Thymus (tissue), 11 donors: ENCODE results near the gene CRHR2. TPM values are rescaled to one million over a fixed set of nuclear protein-coding genes. Genes with fewer than 3 reads are reported as not detected.
"Not testable (repeated sequence)": the region's sequence is repeated elsewhere in the genome, so short reads cannot be mapped to it uniquely, and the experiment has no call there.

ENCODE experiments used
- DNase-seq, 9 donors: peaks; one replicate each; pipeline ENCODE4 v3.0.0-alpha.2; 2013; ENCODE audit warnings: low spot score in 9 of 9, low read depth in 6 of 9, missing footprints in 1 of 9
- H3K27ac ChIP-seq, 2 donors: one replicate each; pipeline ENCODE4 v1.5.1; 2013; ENCODE audit warnings: control low read depth in 1 of 2, low read depth in 1 of 2, low read length in 1 of 2, mild to moderate bottlenecking in 1 of 2, moderate library complexity in 1 of 2
- H3K27me3 ChIP-seq, 2 donors: one replicate each; pipeline ENCODE4 v1.5.1; 2013; ENCODE audit warnings: low read length in 1 of 2; ENCODE audit not compliant: control insufficient read depth in 2 of 2, insufficient read depth in 1 of 2
- H3K36me3 ChIP-seq, 2 donors: one replicate each; pipeline ENCODE4 v1.5.1; 2013; ENCODE audit warnings: low read length in 1 of 2, mild to moderate bottlenecking in 1 of 2, moderate library complexity in 1 of 2; ENCODE audit not compliant: control insufficient read depth in 2 of 2, insufficient read depth in 2 of 2
- H3K4me1 ChIP-seq, 2 donors: one replicate each; pipeline ENCODE4 v1.5.1; 2013; ENCODE audit warnings: low read length in 2 of 2; ENCODE audit not compliant: control insufficient read depth in 2 of 2, insufficient read depth in 2 of 2
- H3K4me3 ChIP-seq, 2 donors: one replicate each; pipeline ENCODE4 v1.5.1; 2013; ENCODE audit warnings: low read length in 2 of 2, control low read depth in 1 of 2, mild to moderate bottlenecking in 1 of 2
- H3K9me3 ChIP-seq, 2 donors: one replicate each; pipeline ENCODE4 v1.5.1; 2013; ENCODE audit warnings: low read length in 1 of 2, mild to moderate bottlenecking in 1 of 2; ENCODE audit not compliant: control insufficient read depth in 2 of 2, insufficient read depth in 1 of 2
- WGBS: extraction: QIAGEN DNeasy Blood & Tissue Kit; methylation state at CpG from one replicate; pipeline ENCODE4 v1.1.7; 2013; 5-methylcytosine and 5-hydroxymethylcytosine counted together
- polyA plus RNA-seq: library from polyadenylated mRNA; stranded (reverse); fragments of 200-250 nt; gene quantifications from one replicate; pipeline ENCODE4 v1.2.3, GENCODE V29; 2013
- total RNA-seq: library from RNA; stranded (reverse); fragments of 120-200 nt; gene quantifications from one replicate; pipeline ENCODE4 v1.2.4, GENCODE V29; 2013
- donor health status: healthy.

Gene CRHR2
- total and polyA plus RNA-seq, 2 donors: under 0.01 to 0.05 TPM

DNA sequence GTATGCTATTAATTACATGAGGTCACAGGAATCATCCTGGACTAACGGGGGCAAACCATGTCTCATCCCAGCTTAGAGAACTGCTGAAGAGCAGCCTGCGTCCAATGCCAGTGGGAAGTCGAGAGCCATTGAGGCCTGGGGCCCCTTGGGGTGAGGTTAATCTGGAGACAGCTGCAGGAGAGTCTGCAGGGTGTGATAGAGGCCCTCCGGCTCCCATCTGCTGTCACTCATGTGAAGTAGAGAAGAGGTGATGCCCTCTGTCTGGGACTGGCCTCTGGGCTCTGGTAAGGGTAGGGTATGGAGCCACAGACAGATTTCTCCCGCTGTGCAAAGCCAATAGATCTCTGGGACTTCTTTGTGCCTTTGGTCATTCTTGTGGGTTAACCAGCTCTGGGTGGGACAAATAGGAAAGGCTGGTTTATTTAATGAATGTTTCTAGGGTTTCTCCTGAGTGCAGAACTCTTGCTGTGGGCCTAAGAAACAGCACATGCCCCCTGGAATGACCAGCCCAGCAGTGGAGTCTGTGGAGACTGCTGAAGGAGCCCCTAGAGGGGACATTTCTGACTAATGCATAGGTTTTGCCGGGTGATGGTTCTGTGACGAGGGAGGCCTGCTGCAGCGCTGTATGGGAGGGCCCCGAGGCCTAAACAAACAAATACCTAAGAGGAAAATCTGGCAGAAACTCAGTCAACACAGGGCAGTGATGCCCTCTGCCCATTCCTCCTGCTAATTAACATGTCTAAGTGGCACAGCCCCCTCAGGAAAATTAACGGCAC lies 34.5 kb downstream of the CRHR2 start:
- Histone ChIP-seq H3K27ac (no peak overlapping the region), H3K4me3 (no peak overlapping the region), H3K4me1 (no peaks in the 10 kb centered on the region), H3K27me3 (no peaks in the 10 kb centered on the region), H3K36me3 (peaks cover 4 to 11% of the 10 kb centered on the region in 2 donors), H3K9me3 (no peaks in the 10 kb centered on the region)
- WGBS: 96% methylated on average over 10 of the region's 10 CpGs
- DNase-seq: no peak

DNA sequence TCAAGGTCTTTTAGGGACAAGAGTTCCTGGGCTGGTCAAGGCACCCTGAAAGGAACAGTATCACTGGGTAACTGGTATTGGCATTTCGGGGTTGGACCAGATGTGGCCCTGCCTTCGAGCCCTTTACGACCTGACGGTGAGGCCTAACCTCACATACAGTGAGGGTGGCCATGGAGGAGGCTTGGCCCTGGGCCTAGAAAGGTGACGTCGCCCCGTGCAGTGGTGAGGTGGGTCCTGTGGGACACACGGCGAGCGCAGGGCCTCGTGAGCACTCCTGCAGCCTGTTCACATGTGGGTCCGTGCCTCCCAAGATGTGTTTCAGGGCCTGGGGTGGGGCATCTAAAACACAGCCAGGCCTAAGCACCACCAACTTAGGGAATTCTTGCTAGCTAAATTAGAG lies 36.1 kb downstream of the CRHR2 start:
- 97% methylated on average over 12 of the region's 12 CpGs for WGBS
- Histone ChIP-seq H3K4me1 (no peaks in the 10 kb centered on the region), H3K4me3 (no peak overlapping the region), H3K36me3 (peaks cover 4 to 11% of the 10 kb centered on the region in 2 donors), H3K27me3 (no peaks in the 10 kb centered on the region), H3K27ac (no peak overlapping the region), H3K9me3 (no peaks in the 10 kb centered on the region)
- DNase-seq: no peak

DNA sequence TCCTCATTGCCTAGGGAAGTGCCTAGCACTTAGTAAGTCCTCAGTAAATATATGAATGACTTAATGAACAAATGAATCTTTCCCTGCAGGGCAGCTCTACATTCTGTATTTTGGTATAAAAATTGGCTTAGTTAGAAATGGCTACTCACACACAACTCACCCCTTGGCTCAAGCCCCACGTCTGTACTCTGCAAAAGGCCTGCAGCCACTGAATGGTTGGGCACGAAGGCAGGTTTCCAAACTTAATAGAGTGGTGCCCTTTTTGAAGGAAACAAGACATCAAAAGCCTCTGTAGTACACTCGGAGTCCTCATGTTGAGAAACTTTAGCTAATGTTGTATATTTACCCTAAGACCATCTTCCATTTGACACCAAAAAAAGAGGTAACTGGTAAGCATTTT lies 36.6 kb downstream of the CRHR2 start:
- peaks cover 4 to 11% of the 10 kb centered on the region in 2 donors for H3K36me3 ChIP-seq
- no peak overlapping the region for H3K4me3 ChIP-seq
- H3K4me1 ChIP-seq: no peaks in the 10 kb centered on the region
- H3K27ac ChIP-seq: no peak overlapping the region
- no peaks in the 10 kb centered on the region for H3K9me3 ChIP-seq
- H3K27me3 ChIP-seq: no peaks in the 10 kb centered on the region
- WGBS: 98% methylated on average over 3 of the region's 3 CpGs
- no peak for DNase-seq

DNA sequence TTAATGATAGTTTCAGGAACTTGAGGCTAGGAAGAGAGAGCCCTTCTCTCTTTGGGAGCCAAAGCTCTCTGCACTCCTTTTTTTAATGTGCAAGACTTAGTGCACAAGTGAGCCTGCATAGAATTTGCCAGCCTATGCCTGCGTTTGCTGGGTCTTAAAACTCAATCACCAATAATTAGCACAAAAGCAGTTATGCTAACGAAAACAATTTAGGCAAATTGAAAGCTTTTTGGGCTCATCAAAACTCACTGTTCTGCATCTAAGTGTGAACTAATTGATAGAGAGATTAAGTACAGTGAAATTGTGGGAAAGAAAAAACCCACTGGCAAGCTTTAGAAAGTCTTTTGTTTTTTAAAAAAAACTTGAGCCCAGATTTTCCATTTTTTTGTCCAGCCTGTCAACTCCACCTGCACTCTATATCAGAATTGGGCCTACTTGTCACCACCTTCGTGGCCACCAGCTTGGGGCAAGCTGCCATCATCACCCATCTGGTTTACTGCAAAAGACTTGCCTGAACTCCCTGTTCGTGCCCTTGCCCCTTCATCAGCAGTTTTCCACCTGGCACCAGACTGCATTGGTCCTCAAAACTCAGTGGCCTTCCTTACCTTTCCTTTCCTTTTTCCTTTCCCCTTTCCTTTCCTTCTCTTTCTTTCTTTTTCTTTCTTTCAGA lies 37.8 kb downstream of the CRHR2 start:
- DNase-seq: no peak
- Histone ChIP-seq H3K4me3 (no peak overlapping the region), H3K4me1 (no peaks in the 10 kb centered on the region), H3K36me3 (peaks cover 4 to 11% of the 10 kb centered on the region in 2 donors), H3K9me3 (no peaks in the 10 kb centered on the region), H3K27ac (no peak overlapping the region), H3K27me3 (no peaks in the 10 kb centered on the region)
- 98% methylated on average over 4 of the region's 4 CpGs for WGBS

DNA sequence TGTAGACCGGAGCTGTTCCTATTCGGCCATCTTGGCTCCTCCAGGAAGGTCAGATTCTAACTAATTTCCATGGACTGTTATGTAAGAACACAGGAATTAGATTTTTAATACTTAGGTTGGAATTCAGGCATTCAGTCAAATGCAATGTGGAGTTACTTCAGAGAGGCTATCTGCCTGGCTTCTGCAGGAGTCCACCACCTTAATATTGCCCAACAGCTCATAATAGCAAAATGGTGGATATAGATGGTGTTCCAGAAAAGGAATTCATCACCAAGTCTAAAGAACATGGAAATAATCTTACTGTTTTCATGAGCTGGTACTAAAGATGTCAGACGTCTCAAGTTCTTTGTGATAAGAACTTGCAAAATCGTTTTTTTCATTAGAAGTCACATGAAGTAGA lies 39.5 kb downstream of the CRHR2 start:
- H3K36me3 ChIP-seq: peaks cover 4 to 11% of the 10 kb centered on the region in 2 donors
- no peak overlapping the region for H3K4me3 ChIP-seq
- H3K27me3 ChIP-seq: no peaks in the 10 kb centered on the region
- DNase-seq: no peak
- 97% methylated on average over 4 of the region's 4 CpGs for WGBS
- H3K9me3 ChIP-seq: no peaks in the 10 kb centered on the region
- no peak overlapping the region for H3K27ac ChIP-seq
- H3K4me1 ChIP-seq: no peaks in the 10 kb centered on the region

DNA sequence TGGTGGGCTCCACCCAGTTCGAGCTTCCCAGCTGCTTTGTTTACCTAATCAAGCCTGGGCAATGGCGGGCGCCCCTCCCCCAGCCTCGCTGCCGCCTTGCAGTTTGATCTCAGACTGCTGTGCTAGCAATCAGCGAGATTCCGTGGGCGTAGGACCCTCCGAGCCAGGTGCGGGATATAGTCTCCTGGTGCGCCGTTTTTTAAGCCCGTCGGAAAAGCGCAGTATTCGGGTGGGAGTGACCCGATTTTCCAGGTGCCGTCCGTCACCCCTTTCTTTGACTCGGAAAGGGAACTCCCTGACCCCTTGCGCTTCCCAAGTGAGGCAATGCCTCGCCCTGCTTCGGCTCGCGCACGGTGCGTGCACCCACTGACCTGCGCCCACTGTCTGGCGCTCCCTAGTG lies 39.9 kb downstream of the CRHR2 start:
- not testable (repeated sequence) for H3K27me3 ChIP-seq, DNase-seq, H3K27ac ChIP-seq, H3K9me3 ChIP-seq, H3K4me1 ChIP-seq, H3K4me3 ChIP-seq
- H3K36me3 ChIP-seq: peaks cover 4 to 11% of the 10 kb centered on the region in 2 donors
- 92% methylated on average over 15 of the region's 29 CpGs for WGBS

DNA sequence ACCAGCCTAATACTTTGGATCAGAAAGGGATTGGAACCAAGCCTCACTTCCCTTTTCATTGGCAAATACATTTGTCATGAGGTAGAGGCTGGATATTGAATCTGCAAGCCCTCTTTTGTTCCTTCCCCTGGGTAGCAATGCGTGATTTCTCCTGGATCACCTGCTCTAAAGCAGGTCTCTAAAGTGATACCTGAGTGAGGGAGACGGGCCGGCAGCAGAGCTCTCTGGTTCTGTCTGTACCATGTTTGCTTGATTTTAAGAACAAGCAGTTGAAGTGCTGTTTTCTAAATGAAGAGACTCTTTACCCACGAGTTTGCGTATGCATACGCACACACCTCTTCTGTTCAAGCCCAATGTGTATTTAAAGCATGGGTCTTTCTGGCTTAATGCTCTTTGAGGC lies 46.5 kb downstream of the CRHR2 start:
- Histone ChIP-seq H3K36me3 (peaks cover 31 to 48% of the 10 kb centered on the region in 2 donors), H3K4me1 (no peaks in the 10 kb centered on the region), H3K27ac (no peak overlapping the region), H3K27me3 (no peaks in the 10 kb centered on the region), H3K9me3 (no peaks in the 10 kb centered on the region), H3K4me3 (no peak overlapping the region)
- WGBS: 98% methylated on average over 6 of the region's 6 CpGs
- no peak for DNase-seq

DNA sequence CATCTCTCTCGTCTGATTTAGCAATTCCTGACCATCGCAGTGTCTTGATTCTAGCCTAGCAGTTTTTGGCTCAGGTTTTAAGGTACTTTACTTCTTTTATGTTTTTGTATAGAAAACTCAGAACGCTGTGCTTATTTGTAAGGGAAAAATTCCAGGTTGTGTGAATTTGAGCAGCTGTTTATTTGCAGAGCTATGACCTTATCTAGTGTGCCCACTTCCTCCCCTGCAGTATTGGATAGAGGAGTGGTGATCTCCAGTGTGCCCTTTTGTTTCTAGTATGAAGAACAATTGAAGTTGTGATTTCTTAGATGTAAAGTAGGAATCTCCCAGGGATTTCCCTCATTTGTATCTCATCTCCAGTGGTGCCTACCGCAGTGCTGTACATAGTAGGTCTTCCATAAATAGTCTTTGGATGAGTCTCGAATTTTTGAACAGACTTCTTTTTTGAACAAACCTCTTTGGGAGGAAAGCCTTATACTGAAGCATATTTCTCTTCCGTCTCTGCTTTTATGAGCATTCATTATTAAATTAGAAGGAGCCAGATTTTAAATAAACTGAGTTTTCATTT lies 47.5 kb downstream of the CRHR2 start:
- Histone ChIP-seq H3K9me3 (no peaks in the 10 kb centered on the region), H3K27ac (no peak overlapping the region), H3K4me3 (no peak overlapping the region), H3K27me3 (no peaks in the 10 kb centered on the region), H3K4me1 (no peaks in the 10 kb centered on the region), H3K36me3 (peaks cover 31 to 55% of the 10 kb centered on the region in 2 donors)
- DNase-seq: no peak
- whole genome bisulfite sequencing: 81% methylated on average over 6 of the region's 6 CpGs

DNA sequence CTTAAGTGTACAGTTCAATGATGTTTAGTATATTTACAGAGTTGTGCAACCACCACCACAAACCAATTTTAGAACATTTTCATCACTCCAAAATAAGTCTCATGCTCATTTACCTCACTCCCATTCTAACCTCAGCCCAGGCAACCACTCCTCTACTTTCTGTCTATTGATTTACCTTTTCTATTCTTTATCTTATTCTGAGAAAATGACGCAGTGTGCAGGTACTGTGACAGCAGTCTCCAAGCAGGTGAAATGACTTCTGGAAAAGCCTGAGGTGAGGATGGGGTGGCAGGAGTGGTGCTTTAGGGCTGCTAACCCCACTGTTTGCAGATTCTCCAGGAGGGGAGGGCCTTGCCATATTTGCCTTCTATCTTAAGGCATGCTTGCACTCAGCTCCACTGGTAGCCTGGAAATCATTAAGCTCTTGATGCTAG lies 48.0 kb downstream of the CRHR2 start:
- Histone ChIP-seq H3K27ac (no peak overlapping the region), H3K36me3 (peaks cover 35 to 60% of the 10 kb centered on the region in 2 donors), H3K9me3 (no peaks in the 10 kb centered on the region), H3K4me3 (no peak overlapping the region), H3K4me1 (no peaks in the 10 kb centered on the region), H3K27me3 (no peaks in the 10 kb centered on the region)
- DNase-seq: no peak
- 97% methylated on average over 1 of the region's 1 CpG for WGBS
